ENCODE measurements around the gene SPDYC.
"Not testable (repeated sequence)": the region's sequence is repeated elsewhere in the genome, so short reads cannot be mapped to it uniquely, and the experiment has no call there.

SPDYC gene

DNA sequence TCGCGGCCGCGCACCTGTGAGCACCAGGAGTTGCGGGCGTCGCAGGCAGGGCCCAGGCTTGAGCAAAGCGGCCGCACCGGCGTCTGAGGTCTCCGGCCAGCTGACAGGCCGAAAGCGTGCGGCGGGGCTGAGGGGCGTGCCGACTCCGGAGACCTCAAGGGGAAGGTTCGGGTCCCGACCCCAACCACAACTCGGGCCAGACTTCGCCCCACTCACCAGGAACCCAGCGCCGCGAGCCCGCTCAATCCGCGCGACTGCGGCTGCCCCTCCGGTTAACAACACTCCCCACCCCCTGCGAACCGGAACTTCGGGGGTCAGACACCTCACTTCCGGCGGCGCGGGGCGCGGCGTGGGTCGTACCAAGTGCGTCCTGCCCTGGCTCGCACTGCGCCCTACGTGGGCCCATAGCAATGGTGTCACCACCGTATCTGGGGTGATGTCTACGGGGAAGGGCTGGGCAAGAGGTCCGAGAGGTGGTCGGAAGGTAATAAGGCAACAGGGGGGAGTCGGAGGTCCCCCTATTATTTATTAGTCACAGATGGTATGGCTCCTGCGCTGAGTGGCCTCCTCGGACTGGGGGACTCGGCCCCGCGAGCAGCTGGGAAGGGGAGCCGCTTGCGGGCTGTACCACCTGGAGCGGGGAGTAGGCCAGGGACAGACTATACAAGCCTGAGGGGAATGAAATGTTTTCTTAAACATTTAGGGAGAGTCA lies 35.6 kb upstream of the SPDYC start, which contains the start of gene SYVN1:
Gene SYVN1, minus strand, starts transcription at position 280 of the 712 bp plus-strand sequence. CDS start 918 bp downstream, outside the sequence.
- DNase-seq (ENCODE audit: low read depth, low spot score): peak; percentile 90

DNA sequence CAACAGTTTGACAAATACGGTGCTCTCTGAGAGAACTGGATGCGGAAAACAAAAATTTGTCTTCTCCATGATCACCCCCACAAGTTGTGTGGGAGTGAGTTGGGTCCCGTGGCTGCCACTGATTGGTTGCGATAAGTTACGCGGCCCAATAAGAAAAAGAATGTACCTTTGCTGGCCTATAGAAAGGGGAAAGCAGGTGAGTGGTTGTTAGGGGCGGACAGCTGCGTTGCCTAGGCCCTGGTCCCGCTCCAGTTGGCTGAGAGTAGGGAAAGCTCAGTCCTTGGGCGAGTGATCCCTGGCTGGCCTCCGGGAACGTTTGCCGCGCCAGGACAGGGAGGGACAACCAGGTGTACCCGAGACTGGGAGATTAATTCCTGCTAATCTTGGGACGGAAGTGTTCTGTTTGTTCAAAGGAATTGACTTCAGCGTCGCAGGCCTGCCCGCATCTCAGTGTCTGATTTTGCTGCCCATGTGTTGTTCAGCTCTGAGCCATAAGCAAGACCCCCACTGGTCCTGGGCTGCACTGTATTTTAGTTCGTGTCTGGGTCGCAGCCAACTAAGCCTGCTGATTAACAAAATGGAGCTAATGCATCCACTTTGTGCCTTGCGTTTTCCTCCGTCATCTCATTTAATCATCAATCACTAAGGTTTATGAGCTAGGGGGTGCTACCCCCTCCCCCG lies 34.9 kb upstream of the SPDYC start:
- peak; percentile 98 for DNase-seq (ENCODE audit: low read depth, low spot score)

DNA sequence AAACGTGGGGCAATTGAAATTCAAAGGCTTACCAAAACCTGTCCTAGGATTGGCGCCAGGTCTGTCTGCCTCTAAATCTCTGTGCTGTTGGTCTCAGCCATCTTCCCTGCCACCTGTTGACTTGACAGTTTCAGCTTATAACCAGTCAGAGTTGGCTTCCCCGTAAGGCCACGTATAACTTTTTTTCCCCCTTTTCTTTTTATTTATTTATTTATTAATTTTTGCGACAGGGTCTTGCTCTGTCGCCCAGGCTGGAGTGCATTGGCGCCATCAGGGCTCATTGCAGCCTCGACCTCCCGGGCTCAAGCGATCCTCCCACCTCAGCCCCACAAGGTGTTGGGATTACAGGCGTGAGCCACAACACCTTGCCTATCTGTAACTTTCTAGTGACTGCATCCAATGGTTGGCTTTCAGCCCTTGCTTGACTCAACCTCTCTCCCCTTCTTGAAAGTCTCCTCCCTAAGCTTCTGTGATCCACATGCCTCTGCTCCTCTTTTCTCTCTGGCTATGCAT lies 34.3 kb upstream of the SPDYC start:
- no peak for DNase-seq (ENCODE audit: low read depth, low spot score)

DNA sequence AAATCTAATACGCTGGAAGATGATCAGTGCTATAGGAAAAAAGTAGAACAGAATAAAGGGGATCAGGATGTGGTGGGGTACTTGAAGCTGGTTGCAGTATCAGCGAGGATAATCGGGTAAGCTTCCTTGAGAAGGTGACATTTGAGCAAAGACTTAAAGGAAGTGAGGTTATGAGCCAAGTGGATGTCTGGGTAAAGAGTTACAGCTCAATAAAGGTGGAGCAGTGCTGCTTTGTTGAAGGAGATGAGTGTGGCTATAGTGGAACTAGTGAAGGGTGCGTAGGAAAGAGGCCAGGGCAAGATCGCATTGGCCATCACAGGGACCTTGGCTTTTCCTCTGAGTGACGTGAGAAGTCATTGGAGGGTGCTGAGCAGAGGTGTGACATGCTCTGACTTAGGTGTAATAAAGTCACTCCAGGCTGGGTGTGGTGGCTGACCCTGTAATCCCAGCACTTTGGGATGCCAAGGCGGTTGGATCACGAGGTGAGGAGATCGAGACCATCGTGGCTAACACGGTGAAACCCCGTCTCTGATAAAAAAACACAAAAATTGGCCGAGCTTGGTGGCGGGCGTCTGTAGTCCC lies 33.4 kb upstream of the SPDYC start:
- DNase-seq (ENCODE audit: low read depth, low spot score): no peak

DNA sequence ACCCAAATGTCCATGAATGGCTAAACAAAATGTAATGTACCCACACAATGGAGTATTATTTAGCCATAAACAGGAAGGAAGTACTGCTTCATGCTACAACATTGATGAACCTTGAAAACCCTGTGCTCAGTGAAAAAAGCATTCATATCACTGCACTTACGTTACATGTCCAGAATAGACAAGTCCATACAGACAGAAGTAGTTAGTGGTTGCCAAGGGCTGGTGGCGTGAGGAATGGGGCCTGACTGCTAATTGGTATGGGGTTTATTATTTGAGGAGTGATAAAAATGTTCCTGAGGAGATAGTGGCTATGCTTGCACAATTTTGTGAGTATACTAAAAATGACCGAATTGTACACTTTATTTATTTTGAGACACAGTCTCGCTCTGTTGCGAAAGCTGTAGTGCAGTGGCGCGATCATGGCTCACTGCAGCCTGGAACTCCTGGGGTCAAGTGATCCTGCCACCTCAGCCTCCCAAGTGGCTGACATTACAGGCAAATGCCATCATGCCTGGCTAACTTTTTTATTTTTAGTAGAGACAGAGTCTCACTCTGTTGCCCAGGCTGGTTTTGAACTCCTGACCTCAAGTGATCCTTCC lies 28.0 kb upstream of the SPDYC start:
- DNase-seq (ENCODE audit: low read depth, low spot score): no peak

DNA sequence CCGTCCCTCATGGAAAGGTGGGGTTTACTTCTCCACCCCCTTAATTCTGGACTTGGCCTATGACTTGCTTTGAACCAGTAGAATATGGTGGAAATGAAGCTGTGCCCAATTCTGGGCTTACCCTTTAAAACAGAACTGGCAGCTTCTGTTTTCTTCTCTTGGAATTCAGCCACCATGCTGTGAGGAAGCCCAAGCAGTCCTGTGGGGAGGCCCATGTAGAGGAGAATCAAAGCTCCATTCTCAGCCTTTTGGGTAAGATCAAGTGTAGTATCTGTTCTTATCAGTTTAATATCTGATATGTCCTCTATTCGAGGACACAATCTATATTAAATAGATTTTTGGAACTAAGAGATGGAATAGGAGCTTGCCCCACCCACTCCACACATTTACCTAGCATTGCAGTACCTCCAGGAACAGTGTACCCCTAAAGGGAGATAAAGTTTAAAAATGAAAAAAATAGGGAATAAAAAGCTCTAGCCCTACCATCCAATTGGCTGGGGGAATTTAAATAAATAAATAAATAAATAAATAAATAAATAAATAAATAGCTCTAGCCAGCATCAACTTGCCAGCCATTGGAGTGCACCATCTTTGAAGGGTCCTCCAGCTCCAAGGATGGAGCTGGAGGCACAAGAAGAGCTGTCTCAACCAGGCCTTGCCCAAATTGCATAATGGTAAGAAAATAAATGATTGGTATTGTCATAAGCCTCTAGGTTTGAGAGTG lies 22.5 kb upstream of the SPDYC start:
- DNase-seq (ENCODE audit: low read depth, low spot score): no peak

DNA sequence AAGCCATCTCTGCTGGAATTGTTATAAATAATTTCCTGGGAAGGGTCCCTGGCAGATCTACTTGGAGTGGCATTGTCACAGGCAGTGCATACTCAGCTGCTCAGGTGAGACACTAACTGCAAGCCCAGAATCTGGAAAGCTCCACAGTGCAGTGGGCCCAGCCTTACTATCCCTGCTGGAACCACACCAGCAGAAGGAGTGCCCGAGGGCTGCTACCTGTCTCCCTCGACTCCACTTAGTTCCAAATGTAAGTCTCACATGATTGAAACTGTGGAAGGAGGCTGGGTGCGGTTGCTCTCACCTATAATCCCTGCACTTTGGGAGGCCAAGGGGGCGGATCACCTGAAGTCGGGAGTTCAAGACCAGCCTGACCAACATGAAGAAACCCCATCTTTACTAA lies 21.4 kb upstream of the SPDYC start:
- no peak for DNase-seq (ENCODE audit: low read depth, low spot score)

DNA sequence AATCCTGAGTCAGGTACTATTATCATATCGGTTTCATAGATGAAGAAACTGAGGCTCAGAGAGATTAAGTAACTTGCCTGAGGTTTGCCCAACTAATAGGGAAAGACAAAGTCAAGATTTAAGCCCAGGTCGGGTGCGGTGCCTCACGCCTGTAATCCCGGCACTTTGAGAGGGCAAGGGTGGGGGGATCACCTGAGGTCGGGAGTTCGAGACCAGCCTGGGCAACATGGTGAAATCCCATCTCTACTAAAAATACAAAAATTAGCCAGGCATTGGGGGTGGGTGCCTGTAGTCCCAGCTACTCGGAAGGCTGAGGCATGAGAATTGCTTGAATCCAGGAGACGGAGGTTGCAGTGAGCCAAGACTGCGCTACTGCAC lies 19.9 kb upstream of the SPDYC start:
- DNase-seq (ENCODE audit: low read depth, low spot score): not testable (repeated sequence)

DNA sequence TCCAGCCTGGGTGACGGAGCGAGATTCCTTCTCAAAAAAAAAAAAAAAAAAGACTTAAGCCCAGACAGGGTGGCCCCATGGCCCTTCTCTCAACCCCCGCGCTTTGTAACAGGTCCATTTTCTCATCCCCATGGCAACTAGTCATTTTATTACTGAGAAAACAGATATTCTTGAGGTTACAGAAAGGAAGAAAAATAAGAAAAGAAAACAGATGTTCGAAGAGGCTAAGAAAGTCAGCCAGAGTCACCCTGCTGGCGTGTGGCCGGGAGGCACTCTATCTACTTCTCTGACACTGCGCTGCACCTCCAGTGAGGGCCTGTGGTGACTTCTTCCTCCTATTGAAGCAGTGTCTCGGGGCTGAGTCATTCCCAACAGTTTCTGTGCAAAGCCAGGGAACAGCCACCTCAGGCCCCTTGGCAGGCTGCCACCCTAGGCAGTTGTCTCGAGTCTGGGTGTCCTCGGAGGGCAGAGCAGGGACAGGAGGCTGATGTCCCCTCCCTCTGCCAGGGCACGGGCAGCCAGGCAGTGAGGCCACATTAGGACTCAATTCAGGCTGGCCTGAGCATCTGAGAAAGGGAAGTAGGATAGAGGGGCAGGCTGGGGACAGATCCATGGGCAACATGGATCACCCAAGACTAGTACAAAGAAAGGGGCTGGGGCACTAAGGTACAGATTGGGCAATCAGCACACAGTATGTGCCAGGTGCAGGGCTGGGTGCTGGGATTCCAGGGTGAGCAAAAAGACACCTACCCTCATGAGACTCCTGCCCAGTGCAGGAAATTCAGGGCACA lies 19.3 kb upstream of the SPDYC start:
- DNase-seq (ENCODE audit: low read depth, low spot score): no peak

DNA sequence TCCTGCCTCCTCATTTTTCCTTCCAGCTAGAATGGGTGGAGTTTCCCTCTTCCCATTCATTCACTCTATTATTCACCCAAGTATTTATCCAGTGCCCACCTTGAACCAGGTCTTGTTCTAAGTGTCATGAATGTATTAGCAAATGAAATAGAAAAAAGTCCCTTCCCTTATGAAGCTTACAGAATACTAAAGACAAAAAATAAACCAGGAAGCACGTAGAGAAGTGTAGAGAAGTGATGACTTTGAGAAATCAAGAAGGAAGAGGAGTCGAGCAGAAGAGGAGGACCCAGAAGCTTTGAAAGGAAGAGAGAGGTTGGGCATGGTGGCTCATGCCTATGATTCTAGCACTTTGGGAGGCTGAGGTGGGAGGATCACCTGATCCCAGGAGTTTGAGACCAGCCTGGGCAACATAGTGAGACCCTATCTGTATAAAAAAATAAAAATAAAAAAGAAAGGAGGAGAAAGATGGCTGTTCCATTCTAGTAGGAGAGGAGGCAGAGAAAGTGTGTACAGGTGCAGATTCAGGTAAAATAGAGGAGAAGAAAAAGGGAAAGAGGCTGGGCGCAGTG lies 18.6 kb upstream of the SPDYC start:
- no peak for DNase-seq (ENCODE audit: low read depth, low spot score)

DNA sequence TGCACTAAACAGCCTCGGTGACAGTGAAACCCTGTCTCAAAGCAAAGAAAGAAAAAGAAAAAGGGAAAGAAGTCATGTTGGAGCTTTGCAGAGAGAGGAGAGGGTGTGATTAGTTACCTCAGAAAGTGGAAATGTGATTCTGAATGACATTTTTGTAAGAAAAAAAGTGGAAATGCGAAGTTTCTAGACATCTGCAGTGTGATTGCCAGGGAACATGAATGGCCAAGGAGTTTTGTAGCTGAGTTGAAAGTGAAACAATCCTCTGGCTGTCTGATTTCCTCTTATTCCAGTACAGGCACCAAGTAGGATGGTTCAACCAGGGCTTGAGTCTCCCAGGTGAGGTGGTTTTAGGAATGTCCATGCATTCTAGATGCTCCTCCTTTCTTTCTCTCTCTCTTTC lies 17.9 kb upstream of the SPDYC start:
- no peak for DNase-seq (ENCODE audit: low read depth, low spot score)

DNA sequence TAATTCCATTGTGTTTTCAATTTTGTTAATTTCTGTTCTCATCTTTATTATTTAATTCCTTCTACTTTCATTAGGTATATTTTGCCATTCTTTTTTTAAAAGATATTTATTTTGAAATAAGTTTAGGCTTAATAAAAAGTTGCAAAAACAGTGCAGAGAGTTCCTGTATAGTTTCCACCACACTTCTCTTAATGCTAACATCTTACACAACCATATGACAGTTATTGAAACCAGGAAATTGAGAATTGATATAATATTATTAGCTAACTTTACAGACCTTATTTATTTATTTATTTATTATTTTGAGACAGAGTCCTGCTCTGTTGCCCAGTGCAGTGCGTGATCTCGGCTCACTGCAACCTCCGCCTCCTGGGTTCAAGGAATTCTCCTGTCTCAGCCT lies 13.8 kb upstream of the SPDYC start:
- no peak for DNase-seq (ENCODE audit: low read depth, low spot score)

DNA sequence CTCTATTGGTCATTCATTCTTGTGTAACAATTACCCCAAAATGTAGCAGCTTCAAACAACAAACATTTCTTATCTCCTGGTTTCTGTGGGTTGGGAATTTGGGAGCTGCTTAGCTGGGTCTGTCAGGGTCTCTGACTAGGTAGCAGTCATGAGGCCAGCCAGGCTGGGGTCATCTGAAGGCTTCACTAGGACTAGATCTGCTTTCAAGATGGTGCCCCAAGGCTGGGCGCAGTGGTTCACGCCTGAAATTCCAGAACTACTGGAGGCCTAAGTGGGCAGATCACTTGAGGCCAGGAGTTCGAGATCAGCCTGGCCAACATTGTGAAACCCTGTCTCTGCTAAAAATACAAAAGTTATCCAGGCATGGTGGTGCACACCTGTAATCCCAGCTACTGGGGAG lies 13.1 kb upstream of the SPDYC start:
- no peak for DNase-seq (ENCODE audit: low read depth, low spot score)

DNA sequence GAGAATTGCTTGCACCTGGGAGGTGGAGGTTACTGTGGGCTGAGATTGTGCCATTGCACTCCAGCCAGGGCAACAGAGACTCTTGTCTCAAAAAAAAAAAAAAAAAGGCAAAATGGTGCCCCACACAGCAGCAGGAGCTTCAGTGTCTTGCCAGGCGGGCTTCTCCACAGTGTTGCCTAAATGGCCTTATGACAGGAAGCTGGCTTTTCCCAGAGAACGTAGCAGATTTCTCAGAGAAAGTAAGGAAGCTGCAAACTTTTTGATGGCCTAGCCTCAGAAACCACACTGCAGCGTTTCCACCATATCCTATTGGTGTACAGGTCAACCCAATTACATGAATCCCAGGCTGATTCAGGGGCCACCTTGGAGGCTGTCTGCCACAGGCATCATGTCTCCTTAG lies 12.7 kb upstream of the SPDYC start:
- no peak for DNase-seq (ENCODE audit: low read depth, low spot score)

DNA sequence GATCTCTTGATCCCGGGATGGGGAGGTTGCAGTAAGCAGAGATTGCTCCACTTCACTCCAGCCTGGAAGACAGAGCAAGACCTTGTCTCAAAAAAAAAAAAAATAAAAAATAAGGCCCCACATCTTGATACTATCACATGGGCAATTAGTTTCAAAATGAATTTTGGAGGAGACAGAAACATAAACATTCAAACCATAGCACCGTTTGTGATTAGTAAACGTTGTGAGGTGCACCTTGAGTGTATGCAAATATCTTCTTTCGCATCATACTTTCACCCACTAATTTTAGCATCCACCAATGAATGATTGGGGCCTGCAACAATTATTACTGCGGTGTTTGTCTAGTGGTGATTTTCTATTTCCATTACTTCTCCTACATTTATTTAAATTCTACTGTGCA lies 11.0 kb upstream of the SPDYC start:
- no peak for DNase-seq (ENCODE audit: low read depth, low spot score)

DNA sequence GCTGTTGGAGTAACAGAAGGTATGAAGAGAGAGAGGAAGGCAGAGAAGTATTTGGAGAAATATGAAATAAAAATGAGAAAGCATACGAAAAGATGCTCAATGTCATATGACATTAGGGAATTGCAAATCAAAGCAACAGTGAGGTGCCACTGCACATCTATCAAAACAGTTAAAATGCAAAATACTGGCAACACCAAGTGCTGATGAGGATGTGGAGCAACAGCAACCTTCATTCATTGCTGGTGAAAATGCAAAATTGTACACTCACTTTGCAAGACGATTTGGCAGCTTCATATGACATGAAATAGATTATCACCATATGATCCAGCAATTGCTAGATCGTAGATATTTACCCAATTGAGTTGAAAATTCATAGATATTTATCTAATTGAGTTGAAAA lies 9.4 kb upstream of the SPDYC start:
- no peak for DNase-seq (ENCODE audit: low read depth, low spot score)

DNA sequence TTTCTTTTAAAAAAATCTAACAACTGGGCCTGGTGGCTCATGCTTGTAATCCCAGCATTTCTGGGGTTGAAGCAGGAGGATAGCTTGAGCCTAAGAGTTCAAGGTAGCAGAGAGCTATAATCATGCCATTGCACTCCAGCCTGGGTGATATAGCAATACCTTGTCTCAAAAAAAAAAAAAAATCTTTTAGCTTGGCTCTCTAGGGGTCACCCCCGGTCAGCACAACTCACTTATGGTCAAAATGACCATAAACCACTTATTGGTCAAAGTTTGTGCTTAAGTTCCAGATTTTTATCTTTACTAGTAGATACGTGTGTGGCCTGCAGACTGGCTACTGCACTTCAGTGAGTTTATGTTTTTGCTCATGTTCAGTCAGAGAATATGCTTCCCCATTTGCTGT lies 6.3 kb upstream of the SPDYC start:
- DNase-seq (ENCODE audit: low read depth, low spot score): no peak

DNA sequence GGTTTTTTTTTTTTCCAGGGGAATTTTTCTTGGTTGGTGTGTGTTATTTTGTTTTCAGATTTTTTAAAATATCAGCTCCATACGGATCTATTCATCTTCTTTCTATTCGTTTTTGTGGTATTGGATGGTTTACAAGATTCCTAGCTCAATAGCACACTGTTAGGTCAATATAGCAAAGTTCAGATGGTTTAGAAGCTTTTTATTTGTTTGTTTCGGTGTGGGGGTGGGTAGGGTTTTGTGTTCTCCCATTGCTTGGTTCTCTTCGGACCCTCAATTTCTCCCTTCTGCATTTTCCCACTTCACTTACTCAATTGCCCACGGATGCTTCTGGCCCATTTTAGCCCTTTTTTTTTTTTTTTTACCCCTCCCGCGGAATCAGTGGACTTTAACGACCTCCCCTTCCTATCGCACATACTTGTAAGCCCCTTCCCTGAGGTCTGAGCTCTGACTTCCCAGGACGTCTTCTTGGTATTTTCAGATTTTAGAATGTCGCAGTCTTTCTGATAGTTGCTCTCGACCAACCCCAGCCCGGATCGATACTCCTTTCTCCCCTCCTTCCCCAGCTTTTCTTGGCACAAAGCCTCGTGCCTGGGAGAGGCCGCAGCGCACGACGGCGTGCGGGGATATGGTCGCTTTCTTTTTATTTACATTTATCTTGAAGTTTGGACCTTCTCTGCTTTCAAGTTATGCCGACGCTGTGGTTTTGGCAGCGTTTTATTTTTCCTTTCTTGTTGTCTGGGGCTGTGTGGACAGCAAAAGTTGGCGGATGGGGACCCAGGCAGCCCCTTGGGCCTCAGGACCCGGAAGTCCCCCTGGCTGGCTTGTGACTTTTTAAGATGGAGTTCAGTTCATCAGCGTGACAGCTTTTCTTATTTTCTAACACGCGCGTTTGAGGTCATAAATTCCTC lies 4.4 kb upstream of the SPDYC start:
- no peak for DNase-seq (ENCODE audit: low read depth, low spot score)

DNA sequence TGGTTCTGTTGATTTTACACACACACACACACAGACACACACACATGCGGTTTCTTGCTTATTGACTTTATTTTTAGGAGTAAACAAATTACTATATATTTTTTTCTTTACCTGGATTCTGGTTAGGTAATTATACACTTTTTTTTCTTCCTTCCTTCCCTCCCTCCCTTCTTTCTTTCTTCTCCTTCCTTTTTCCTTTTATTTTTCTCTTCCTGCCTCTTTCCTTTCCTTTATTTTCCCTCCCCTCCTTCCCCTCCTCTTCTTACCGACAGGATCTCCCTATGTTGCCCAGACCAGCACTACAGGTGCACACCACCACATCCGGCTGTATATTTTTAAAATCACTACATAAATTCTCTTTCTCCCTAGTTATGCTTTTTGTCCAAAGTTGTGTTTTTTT lies 3.1 kb upstream of the SPDYC start:
- no peak for DNase-seq (ENCODE audit: low read depth, low spot score)

DNA sequence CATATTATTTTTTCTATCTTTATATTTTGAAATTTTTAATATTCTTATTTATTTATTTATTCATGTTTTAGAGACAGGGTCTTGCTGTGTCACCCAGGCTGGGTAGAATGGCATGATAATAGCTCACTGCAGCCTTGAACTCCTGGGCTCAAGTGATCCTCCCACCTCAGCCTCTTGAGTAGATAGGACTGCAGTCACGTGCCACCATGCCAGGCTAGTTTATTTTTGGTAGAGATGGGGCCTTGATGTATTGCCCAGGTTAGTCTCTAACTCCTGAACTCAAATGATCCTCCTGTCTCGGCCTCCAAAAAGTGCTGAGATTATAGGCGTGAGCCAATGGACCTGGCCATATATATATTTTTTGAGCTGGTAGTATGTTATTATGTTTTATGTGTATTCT lies 2.4 kb upstream of the SPDYC start:
- DNase-seq (ENCODE audit: low read depth, low spot score): no peak

Measured in ELF-1 (cell line).